Measurements from ENCODE around the gene SRD5A3. TPM values are rescaled to one million over a fixed set of nuclear protein-coding genes. Genes with fewer than 3 reads are reported as not detected.

SRD5A3 gene
- total RNA-seq, 1 donor from 2014 or later: 6.8 TPM

- no peaks in the 10 kb centered on the region for H3K36me3 ChIP-seq
- no peaks in the 10 kb centered on the region for H3K9me3 ChIP-seq
- no peak overlapping the region for H3K4me3 ChIP-seq
- TF ChIP-seq CTCF (IDR thresholded peaks at IDR 0.05): no peak
- H3K27me3 ChIP-seq: no peaks in the 10 kb centered on the region
- H3K27ac ChIP-seq: no peak overlapping the region
- intact Hi-C loops (cut with DNase I): no loop called here
- DNase-seq (ENCODE audit: low spot score in 2 of 2): no peak
- no peaks in the 10 kb centered on the region for H3K4me1 ChIP-seq
These were observed 32.8 kb downstream of the SRD5A3 start for GRCh38 chr4:55378617-55379467.

DNA sequence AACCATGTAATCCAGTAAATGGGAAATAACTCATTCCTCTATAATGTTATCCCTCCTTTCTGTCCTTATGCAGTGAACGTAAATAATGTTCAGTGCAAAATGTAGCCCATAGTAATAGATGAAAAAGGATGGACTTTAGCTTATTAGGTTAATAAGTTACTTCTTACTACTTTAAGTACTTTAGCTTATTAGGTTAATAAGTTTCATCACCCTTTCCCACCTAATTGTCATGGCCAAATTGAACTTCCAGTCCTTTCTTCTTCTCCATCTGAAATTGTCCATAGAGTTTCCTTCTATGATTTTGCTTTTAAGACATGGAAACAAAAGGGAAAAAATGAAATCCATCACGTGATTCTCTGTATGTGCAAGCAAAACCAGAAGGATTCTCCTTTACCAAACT is 34.5 kb downstream of the SRD5A3 start:
- H3K4me1 ChIP-seq: no peaks in the 10 kb centered on the region
- no peaks in the 10 kb centered on the region for H3K27me3 ChIP-seq
- H3K27ac ChIP-seq: no peak overlapping the region
- H3K4me3 ChIP-seq: no peak overlapping the region
- no peaks in the 10 kb centered on the region for H3K9me3 ChIP-seq
- H3K36me3 ChIP-seq: no peaks in the 10 kb centered on the region
- TF ChIP-seq CTCF (IDR thresholded peaks at IDR 0.05): no peak
- no peak for DNase-seq (ENCODE audit: low spot score in 2 of 2)
- intact Hi-C loops (cut with DNase I): no loop called here

GRCh38 chr4:55381502-55381901 is 35.5 kb downstream of the SRD5A3 start:
- H3K9me3 ChIP-seq: no peaks in the 10 kb centered on the region
- no peak for TF ChIP-seq CTCF (IDR thresholded peaks at IDR 0.05)
- intact Hi-C loops (cut with DNase I): no loop called here
- H3K27ac ChIP-seq: no peak overlapping the region
- H3K36me3 ChIP-seq: no peaks in the 10 kb centered on the region
- DNase-seq (ENCODE audit: low spot score in 2 of 2): no peak
- no peak overlapping the region for H3K4me3 ChIP-seq
- H3K4me1 ChIP-seq: no peaks in the 10 kb centered on the region
- H3K27me3 ChIP-seq: no peaks in the 10 kb centered on the region

DNA sequence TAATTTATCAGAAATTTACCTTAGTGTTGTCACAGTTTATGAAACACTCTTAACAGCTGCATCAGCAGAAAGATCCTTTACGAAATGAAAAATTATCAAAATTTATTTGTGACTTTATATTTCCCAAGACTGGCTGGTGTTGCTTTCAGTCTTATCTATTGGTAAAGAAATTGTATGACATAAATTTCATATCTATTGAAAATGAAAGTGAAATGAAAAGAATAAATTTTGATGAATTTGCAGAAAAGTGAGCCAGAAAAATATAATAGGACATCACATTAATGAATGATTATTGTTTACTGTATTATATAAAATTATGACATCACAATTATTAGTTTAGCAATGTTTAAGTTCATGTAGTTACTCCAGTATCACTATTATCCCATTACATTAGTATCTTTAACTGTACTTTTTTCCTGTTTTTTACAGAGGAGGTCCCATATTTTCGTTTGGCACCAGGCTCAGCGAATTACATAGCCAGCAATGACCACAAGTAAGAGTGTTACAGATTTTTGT is 36.5 kb downstream of the SRD5A3 start:
- DNase-seq (ENCODE audit: low spot score in 2 of 2): no peak
- no peak for TF ChIP-seq CTCF (IDR thresholded peaks at IDR 0.05)
- H3K27me3 ChIP-seq: no peaks in the 10 kb centered on the region
- no peak overlapping the region for H3K27ac ChIP-seq
- H3K4me1 ChIP-seq: no peaks in the 10 kb centered on the region
- no peaks in the 10 kb centered on the region for H3K9me3 ChIP-seq
- intact Hi-C loops (cut with DNase I): no loop called here
- H3K4me3 ChIP-seq: no peak overlapping the region
- H3K36me3 ChIP-seq: no peaks in the 10 kb centered on the region

DNA sequence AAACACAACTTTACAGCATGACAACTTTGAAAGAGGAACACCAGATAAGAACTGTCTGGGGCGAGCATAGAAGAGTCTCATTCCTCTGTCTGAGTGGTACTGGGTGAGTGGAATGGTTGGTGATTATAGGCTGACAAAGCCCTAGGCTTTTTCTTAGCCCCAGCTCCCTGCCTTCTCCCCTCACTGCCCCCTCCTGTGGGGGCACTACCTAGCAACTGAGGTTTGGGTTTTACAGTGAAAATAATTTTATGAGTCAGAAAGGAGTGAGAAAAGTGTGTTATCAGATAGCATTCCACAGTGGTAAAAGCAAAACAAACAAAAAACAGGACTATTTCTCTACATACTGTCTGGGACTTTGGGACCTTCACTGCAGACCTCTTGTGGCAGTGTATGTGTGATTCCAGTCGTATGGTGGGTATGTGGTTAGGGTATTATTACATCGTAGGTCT is 39.2 kb downstream of the SRD5A3 start:
- no peaks in the 10 kb centered on the region for H3K4me1 ChIP-seq
- H3K27me3 ChIP-seq: no peaks in the 10 kb centered on the region
- no peaks in the 10 kb centered on the region for H3K36me3 ChIP-seq
- no peak for DNase-seq (ENCODE audit: low spot score in 2 of 2)
- TF ChIP-seq CTCF (IDR thresholded peaks at IDR 0.05): no peak
- H3K9me3 ChIP-seq: no peaks in the 10 kb centered on the region
- no peak overlapping the region for H3K27ac ChIP-seq
- no peak overlapping the region for H3K4me3 ChIP-seq
- intact Hi-C loops (cut with DNase I): no loop called here
